K562 (cell line): Measurements from ENCODE around the gene SCP2. TPM values are rescaled to one million over a fixed set of nuclear protein-coding genes. Genes with fewer than 3 reads are reported as not detected.

Experiments
- ATAC-seq: fragments of 200-7000 bp; cut with Tn5 transposase; 3 replicates; pipeline ENCODE4 v1.9.1; 2020; ENCODE audit warnings: moderate library complexity
- BruUV-seq: library from RNA; stranded (reverse); fragments of 400-500 nt; replicated peaks from 2 replicates; lab custom pipeline; 2021; lab: Mats Ljungman, UMichigan
- CTCF ChIA-PET: fragments of 300-600 bp; formaldehyde crosslinking; extraction: SDS; loops from one replicate; lab custom pipeline; 2021; ENCODE audit warnings: low intra/inter-chr PET ratio; lab: Yijun Ruan, JAX
- POLR2A ChIA-PET: fragments of 300-600, 350-650 bp; sonication (Branson Sonifier 250); formaldehyde crosslinking; extraction: SDS; loops from one replicate; lab custom pipeline; 2021; ENCODE audit warnings: antibody characterized with exemption, inconsistent platforms; lab: Yijun Ruan, JAX
- DNase-seq, 4 experiments: peaks; one replicate each; pipeline versions ENCODE4 v3.0.0 to v3.0.0-alpha.2; 2011 to 2018; ENCODE audit warnings: low spot score in 3 of 4, mixed read lengths in 3 of 4; ENCODE audit errors: extremely low read depth in 1 of 4
- FAIRE-seq: peaks from 2 replicates; lab custom pipeline; 2011; peaks lifted over from hg19 to GRCh38; lab: Jason Lieb, UNC
- H2AFZ ChIP-seq: 2 replicates; pipeline ENCODE4 v1.6.0; 2011; ENCODE audit warnings: low read depth, low read length, control low read depth, inconsistent platforms
- H3K27ac ChIP-seq: fragments of 200-600 bp; 3 replicates; pipeline ENCODE4 v1.8.0; 2011; ENCODE audit warnings: low read depth, mild to moderate bottlenecking, control low read depth, inconsistent platforms, low read length, moderate library complexity, mixed read lengths; ENCODE audit errors: extremely low read depth
- H3K27me3 ChIP-seq, 2 experiments: fragments of 300-600 bp in 1 of 2; 2 replicates in 1 of 2; 3 replicates in 1 of 2; pipeline versions ENCODE4 v1.6.0 to v1.8.0; 2011; ENCODE audit warnings: inconsistent platforms in 2 of 2, low read length in 2 of 2, mild to moderate bottlenecking in 1 of 2, mixed read lengths in 1 of 2, moderate library complexity in 1 of 2; ENCODE audit not compliant: control insufficient read depth in 2 of 2, insufficient read depth in 2 of 2
- H3K36me3 ChIP-seq: fragments of 300-600 bp; 3 replicates; pipeline ENCODE4 v1.8.0; 2011; ENCODE audit warnings: mild to moderate bottlenecking, low read length, inconsistent platforms; ENCODE audit not compliant: control insufficient read depth, insufficient read depth
- H3K4me1 ChIP-seq, 2 experiments: fragments of 200-600 bp in 1 of 2; replicated peaks in 1 of 2; 2 replicates in 1 of 2; 3 replicates in 1 of 2; pipeline versions ENCODE4 v1.5.1 to v1.8.0; 2011; ENCODE audit warnings: inconsistent platforms in 2 of 2, low read length in 2 of 2, mild to moderate bottlenecking in 1 of 2, mixed read lengths in 1 of 2, moderate library complexity in 1 of 2; ENCODE audit not compliant: control insufficient read depth in 2 of 2, insufficient read depth in 2 of 2
- H3K4me2 ChIP-seq: 2 replicates; pipeline ENCODE4 v1.6.1; 2011; ENCODE audit warnings: low read length, control low read depth, inconsistent platforms, mixed read lengths; ENCODE audit not compliant: insufficient read depth
- H3K4me3 ChIP-seq: fragments of 200-600 bp; sonication (generic), shearing (Covaris generic); 2 replicates; pipeline ENCODE4 v1.5.1; 2016; ENCODE audit warnings: control low read depth, inconsistent platforms
- H3K79me2 ChIP-seq: fragments of 200-600 bp; 3 replicates; pipeline ENCODE4 v1.8.0; 2011; ENCODE audit warnings: low read length, inconsistent platforms; ENCODE audit not compliant: control insufficient read depth, insufficient read depth
- H3K9ac ChIP-seq, 2 experiments: 2 replicates each; pipeline versions ENCODE4 v1.6.0 to v1.6.1; 2011; ENCODE audit warnings: low read depth in 2 of 2, low read length in 2 of 2, control low read depth in 1 of 2, inconsistent platforms in 1 of 2, mild to moderate bottlenecking in 1 of 2, mixed read lengths in 1 of 2; ENCODE audit not compliant: insufficient read depth in 1 of 2
- H3K9me1 ChIP-seq: one replicate; pipeline ENCODE4 v1.6.0; 2011; ENCODE audit warnings: inconsistent platforms, mild to moderate bottlenecking, low read length, moderate library complexity; ENCODE audit not compliant: control insufficient read depth, insufficient read depth
- H3K9me3 ChIP-seq: replicated peaks from 2 replicates; pipeline ENCODE4 v1.5.1; 2011; ENCODE audit warnings: low read depth, low read length, inconsistent platforms; ENCODE audit not compliant: control insufficient read depth, insufficient read depth
- H4K20me1 ChIP-seq: replicated peaks from 2 replicates; pipeline ENCODE4 v1.6.1; 2011; ENCODE audit warnings: low read length, inconsistent platforms, mixed read lengths; ENCODE audit not compliant: control insufficient read depth, insufficient read depth
- CEBPG ChIP-seq, 3 experiments: fragments of 200-800 bp in 1 of 3; sonication (Bioruptor generic) in 1 of 3; sonication (generic) in 1 of 3; formaldehyde crosslinking in 1 of 3; IDR thresholded peaks in 2 of 3; conservative IDR thresholded peaks in 1 of 3; 2 replicates each; pipeline versions ENCODE4 v1.6.1 to v1.8.0; 2016 to 2022; ENCODE audit warnings: missing compliant biosample characterization in 2 of 3, missing genetic modification characterization in 2 of 3, mild to moderate bottlenecking in 1 of 3, missing genetic modification reagents in 1 of 3
- COPS2 ChIP-seq: fragments of 450-650 bp; conservative IDR thresholded peaks from 2 replicates; pipeline ENCODE4 v1.6.1; 2016; ENCODE audit warnings: mild to moderate bottlenecking, moderate library complexity
- E2F4 ChIP-seq: sonication (generic); formaldehyde crosslinking; IDR thresholded peaks from 2 replicates; pipeline ENCODE4 v1.8.0; 2022; ENCODE audit warnings: mild to moderate bottlenecking, low read depth, missing genetic modification reagents
- FOXK1 ChIP-seq: sonication (generic); formaldehyde crosslinking; IDR thresholded peaks from 2 replicates; pipeline ENCODE4 v1.8.0; 2022; ENCODE audit warnings: missing genetic modification reagents, mild to moderate bottlenecking, borderline replicate concordance
- HMG20A ChIP-seq: fragments of 450-650 bp; formaldehyde crosslinking; conservative IDR thresholded peaks from 2 replicates; pipeline ENCODE4 v1.4.0; 2020; ENCODE audit warnings: mild to moderate bottlenecking, mixed read lengths
- NR4A1 ChIP-seq, 2 experiments: fragments of 250-450 bp in 1 of 2; fragments of 450-650 bp in 1 of 2; sonication (Bioruptor Pico) in 1 of 2; IDR thresholded peaks; 2 replicates each; pipeline versions ENCODE4 v1.4.0 to v1.6.1; 2016 to 2020; ENCODE audit warnings: mild to moderate bottlenecking in 2 of 2, missing compliant biosample characterization in 1 of 2, missing genetic modification characterization in 1 of 2, moderate library complexity in 1 of 2
- VEZF1 ChIP-seq: fragments of 200-800 bp; sonication (Bioruptor generic); IDR thresholded peaks from 2 replicates; pipeline ENCODE4 v1.6.1; 2017; ENCODE audit warnings: missing genetic modification characterization, missing compliant biosample characterization
- ZBTB34 ChIP-seq: fragments of 250-450 bp; sonication (Bioruptor Pico); IDR thresholded peaks from 2 replicates; pipeline ENCODE4 v1.8.0; 2021; ENCODE audit warnings: mild to moderate bottlenecking, moderate library complexity
- ZNF184 ChIP-seq: sonication (generic); formaldehyde crosslinking; IDR thresholded peaks from 2 replicates; pipeline ENCODE4 v1.5.0; 2020; ENCODE audit warnings: missing genetic modification reagents
- ZNF316 ChIP-seq: fragments of 450-650 bp; IDR thresholded peaks from 2 replicates; pipeline ENCODE4 v1.6.1; 2016
- ZNF518B ChIP-seq: fragments of 250-450 bp; sonication (Bioruptor Pico); IDR thresholded peaks from 2 replicates; pipeline ENCODE4 v1.5.0; 2021; ENCODE audit warnings: mild to moderate bottlenecking, moderate library complexity
- WGBS: fragments of 100-300 bp; shearing (Covaris generic); methylation state at CpG from one replicate; pipeline ENCODE4 v1.1.6; 2016; ENCODE audit warnings: low coverage, mixed read lengths; ENCODE audit not compliant: insufficient coverage; ENCODE audit errors: missing lambda C conversion rate; 5-methylcytosine and 5-hydroxymethylcytosine counted together
- in situ Hi-C: fragments of 300-500 bp; cut with MboI; formaldehyde crosslinking; loops from 4 replicates; pipeline ENCODE4 v1.15.0; 2018; ENCODE audit warnings: inconsistent platforms, mixed read lengths
- intact Hi-C: fragments of 100-400 bp; cut with micrococcal nuclease; formaldehyde crosslinking; loops from 2 replicates; pipeline ENCODE4 v1.14.2; 2022
- polyA plus RNA-seq, 8 experiments: library from polyadenylated mRNA; depleted of rRNA in 4 of 8; stranded (reverse) in 5 of 8; unstranded in 3 of 8; fragments of >200 nt; fragmentation: Nextera tagmentation in 2 of 8; fragmentation: Illumina TruSeq in 1 of 8; extraction: Ambion mirVana in 2 of 8; extraction: Trizol in 1 of 8; gene quantifications; 2 replicates each; pipeline versions ENCODE4 v1.2.1 to v1.2.3, GENCODE V29; 2011 to 2014; ENCODE audit warnings: inconsistent platforms in 1 of 8, missing spikeins in 1 of 8
- total RNA-seq, 7 experiments: library from RNA; depleted of rRNA in 6 of 7; stranded (reverse); fragments of >200 nt in 6 of 7; fragmentation: Illumina TruSeq in 2 of 7; extraction: Trizol in 2 of 7; gene quantifications; 2 replicates each; pipeline versions ENCODE4 v1.2.1 to v1.2.3, GENCODE V29; 2011 to 2021; ENCODE audit warnings: low replicate concordance in 1 of 7

The SCP2 gene
- total and polyA plus RNA-seq, 9 of the 15 experiments (the other 6 are each of a cell fraction or from before 2014, with no cell fraction given) = 63.8 to 258 (median 106) TPM

- TF ChIP-seq ZNF518B (CRISPR knock-in tag) = no peak
Measured at GRCh38 chr1:53048960-53049573, 122.0 kb downstream of the SCP2 start (continued).

- H3K9me1 ChIP-seq = peaks cover 3% of the 10 kb centered on the region
- H3K9ac ChIP-seq = no peak overlapping the region
- no peaks in the 10 kb centered on the region for H3K9me3 ChIP-seq
- CTCF ChIA-PET = no interaction called here
- BruUV-seq = no TSS peak
- peaks cover 30% of the 10 kb centered on the region; the same call in 2 of the 3 replicates for H3K36me3 ChIP-seq
- no peak overlapping the region for H2AFZ ChIP-seq
- WGBS = 92% methylated on average over 3 of the region's 3 CpGs
- in situ Hi-C loops (no loop called here), intact Hi-C loops (no loop called here)
- no peaks in the 10 kb centered on the region for H4K20me1 ChIP-seq
- no peak overlapping the region for H3K27ac ChIP-seq
- peaks cover 10 to 32% of the 10 kb centered on the region in 2 experiments for H3K4me1 ChIP-seq
- H3K27me3 ChIP-seq = no peaks in the 10 kb centered on the region
- H3K4me2 ChIP-seq = no peak overlapping the region
- H3K4me3 ChIP-seq = no peak overlapping the region
- POLR2A ChIA-PET = interaction anchor here (0.9 kb wide), 1 partner anchor 10 kb away, joined by 4 read pairs; no protein-coding TSS in a partner anchor
- H3K79me2 ChIP-seq = no peaks in the 10 kb centered on the region
- no peak for ATAC-seq
- no peak for DNase-seq
- FAIRE-seq = no peak
- TF ChIP-seq HMG20A (no peak), ZBTB34 (CRISPR knock-in tag) (no peak), ZNF316 (no peak), COPS2 (no peak), CEBPG (CRISPR knock-in tag; IDR thresholded peaks at IDR 0.05) (no peak), CEBPG (tag; conservative IDR thresholded peaks at IDR 0.05 in 1 of 2, IDR thresholded peaks at IDR 0.05 in 1 of 2) (no peak), E2F4 (CRISPR knock-in tag) (no peak), NR4A1 (CRISPR knock-in tag; IDR thresholded peaks at IDR 0.05) (no peak), NR4A1 (tag; IDR thresholded peaks at IDR 0.05) (no peak), VEZF1 (CRISPR knock-in tag) (no peak), FOXK1 (CRISPR knock-in tag) (no peak), ZNF184 (CRISPR knock-in tag) (no peak)
Measured at GRCh38 chr1:53049574-53049967, 122.5 kb downstream of the SCP2 start.
